ENCODE data around the gene KRT4. TPM values are rescaled to one million over a fixed set of nuclear protein-coding genes. Genes with fewer than 3 reads are reported as not detected.

Gene KRT4
- 0.14 TPM in 1 of 2 replicates, not detected in the other for total RNA-seq

DNA sequence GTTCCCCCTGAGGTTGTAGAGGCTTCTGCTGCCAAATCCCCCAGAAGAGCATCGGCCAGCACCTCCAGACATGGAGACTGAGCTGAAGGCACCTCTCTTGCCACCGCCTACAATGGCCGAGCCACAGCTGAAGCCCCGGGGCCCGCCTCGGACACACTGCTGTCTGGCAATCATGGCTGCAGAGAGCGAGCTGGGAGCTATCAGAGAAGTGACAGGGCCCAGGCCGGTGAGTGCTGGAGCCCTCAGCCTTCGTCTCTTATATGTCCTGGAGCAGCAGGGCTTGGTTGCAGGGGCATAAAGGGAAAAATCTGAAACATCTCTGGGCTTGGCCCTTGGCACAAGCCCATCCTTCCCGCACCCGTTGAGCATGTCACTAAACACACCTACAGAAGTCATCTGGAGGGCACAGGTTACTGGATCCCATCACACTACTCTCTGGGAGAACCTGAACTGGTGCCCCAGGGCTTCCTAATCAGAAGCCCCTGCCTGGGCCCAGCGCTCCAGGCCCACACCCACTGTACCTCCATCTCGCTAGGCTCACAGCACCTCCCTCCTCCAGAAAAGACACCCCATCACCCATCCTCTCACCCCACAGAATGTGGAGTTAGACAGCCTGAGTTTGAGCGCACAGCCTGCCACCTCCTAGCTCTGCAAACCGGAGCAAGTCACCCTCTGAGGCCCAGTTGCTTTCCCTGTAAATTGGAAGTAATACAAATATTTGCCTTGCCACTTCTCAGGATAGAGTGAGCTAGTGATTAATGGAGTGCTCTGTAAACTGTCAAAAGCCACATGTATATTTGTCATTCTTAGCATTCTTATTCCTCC lies at the start of gene KRT4:
Gene KRT4 (minus strand): TSS at position 232 of the 825 bp plus-strand sequence. CDS start 58 bp downstream, at position 174.

DNA sequence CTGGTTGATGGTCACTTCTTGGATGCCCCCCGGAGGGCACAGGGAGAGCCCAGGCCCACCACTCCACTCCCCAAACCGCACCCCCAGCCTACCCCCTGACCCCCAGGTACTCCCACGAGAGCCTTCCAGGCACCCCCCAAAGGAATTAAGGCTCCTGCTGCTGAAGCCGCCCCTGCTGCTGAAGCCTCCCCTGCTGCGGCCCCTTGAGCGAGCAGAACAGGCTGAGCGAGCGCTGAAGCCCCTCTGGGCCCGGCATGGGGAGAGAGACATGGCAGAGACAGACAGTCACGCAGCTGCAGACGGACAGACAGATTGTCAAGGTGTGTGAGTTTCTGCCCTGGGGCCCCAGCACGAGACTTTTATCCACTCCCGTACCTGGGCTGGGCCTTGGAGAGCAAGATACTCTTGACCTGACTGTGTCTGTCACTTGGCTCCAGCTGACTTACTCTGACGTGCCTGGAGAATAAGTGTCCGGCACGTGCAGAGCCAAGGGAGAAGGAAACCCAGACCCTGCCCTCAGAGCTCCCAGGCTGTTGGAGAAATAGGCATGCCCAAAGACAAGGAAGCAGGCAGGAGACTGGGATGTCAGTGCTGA lies 34.8 kb upstream of the KRT4 start, which contains the start of gene KRT78:
Gene KRT78 (minus strand): TSS at position 334 of the 595 bp plus-strand sequence. CDS start 64 bp downstream, at position 270.

DNA sequence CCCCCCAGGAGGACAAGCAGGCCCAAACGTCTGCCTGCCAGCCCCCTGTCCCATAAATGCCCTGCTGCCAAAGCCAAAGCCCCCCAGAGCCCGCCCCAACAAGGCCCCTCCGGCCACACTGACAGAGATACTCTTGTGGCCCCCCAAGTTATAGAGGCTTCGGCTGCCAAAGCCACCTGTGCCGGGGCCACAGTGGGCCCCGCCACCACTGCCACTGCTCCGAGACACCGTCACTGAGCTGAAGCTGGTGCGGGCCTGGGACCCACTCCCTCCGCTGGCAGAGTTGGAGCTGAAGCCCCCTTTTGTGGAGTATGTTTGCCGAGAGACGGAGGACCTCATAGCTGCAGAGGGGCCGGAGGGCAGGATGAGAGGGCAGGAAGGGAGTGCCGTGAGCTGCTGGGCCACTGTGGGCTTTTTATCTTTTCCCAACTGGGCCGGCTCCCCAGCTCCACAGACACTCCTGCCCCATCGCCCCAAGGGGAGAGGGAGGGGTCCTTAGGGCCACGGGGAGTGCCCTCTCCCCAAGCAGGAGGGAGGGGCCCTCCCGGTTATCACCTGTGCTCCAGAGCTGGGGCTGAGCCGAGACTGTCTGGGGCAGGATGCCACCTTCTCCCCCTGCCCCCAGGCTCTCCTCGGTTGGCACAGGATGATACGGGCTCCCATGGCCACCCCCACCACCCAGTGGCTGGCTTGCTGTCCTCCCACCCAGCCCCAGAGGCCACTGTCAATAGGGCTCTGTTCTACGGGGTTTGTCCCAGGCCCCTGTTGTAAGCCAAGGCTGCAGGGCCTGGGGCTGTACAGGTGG lies 20.2 kb upstream of the KRT4 start, which contains the start of gene KRT79:
Gene KRT79 (minus strand): TSS at position 390 of the 805 bp plus-strand sequence. CDS start 51 bp downstream, at position 339.

DNA sequence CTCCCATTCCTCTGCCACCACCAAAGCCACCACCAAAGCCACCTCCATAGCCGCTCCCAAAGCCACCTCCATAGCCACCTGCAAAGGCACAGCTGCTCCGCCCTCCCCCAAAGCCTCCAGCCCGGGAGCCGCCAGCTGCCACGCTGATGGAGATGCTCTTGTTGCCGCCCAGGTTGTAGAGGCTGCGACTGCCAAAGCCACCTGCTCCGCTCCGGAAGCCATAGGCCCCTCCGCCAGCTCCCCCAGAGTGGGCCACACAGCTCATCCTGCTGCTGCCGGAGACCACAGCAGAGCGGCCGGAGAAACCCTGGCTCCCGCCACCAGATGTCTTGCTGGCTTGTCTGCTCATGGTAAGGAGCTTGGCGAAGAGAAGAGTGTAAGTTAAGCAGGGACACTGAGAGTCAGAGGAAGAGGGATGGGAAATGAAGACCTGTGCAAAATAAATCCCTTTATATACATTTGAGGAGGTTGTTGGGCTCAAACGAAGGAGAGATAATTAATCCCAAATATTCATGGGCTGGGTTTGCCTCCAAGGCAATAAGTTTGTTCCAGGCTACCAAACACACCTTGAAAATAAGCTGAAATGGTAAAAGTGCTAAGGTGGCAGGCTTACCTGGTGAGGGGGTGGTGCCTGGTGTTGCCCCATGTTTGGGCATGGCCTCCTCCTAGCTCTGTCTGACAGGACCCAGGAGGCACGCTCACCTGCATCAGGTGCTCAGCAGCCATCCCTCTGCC lies 18.1 kb downstream of the KRT4 start, which contains the start of gene KRT3:
Gene KRT3 (minus strand): TSS at position 424 of the 735 bp plus-strand sequence. CDS start 75 bp downstream, at position 349.

DNA sequence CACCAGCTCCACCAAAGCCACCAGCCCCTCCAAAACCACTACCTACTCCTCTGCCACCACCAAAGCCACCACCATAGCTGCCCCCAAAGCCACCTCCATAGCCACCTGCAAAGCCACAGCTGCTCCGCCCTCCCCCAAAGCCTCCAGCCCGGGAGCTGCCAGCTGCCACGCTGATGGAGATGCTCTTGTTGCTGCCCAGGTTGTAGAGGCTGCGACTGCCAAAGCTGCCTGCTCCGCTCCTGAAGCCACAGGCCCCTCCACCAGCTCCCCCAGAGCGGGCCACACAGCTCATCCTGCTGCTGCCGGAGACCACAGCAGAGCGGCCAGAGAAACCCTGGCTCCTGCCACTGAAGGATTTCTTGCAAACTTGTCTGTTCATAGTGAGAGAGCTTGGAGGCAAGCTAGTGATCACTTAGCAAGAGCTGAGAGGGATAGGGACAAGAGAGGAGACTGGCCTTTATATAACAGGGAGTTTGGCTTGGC lies 37.0 kb downstream of the KRT4 start, which contains the start of gene KRT76:
Gene KRT76 (minus strand): TSS at position 433 of the 483 bp plus-strand sequence. CDS start 54 bp downstream, at position 379.

Other genes starting within 250 kb of the KRT4 start
- gene KRT74, start 240.3 kb downstream of the KRT4 start, total RNA-seq = not detected in 2 replicates
- gene KRT72, start 212.7 kb downstream of the KRT4 start, total RNA-seq = not detected in 2 replicates
- gene KRT73, start 195.6 kb downstream of the KRT4 start, total RNA-seq = not detected in 2 replicates
- not detected in 2 replicates for gene KRT2, start 161.9 kb downstream of the KRT4 start, total RNA-seq
- gene KRT1, start 133.7 kb downstream of the KRT4 start, total RNA-seq = not detected in 2 replicates
- gene KRT77, start 110.6 kb downstream of the KRT4 start, total RNA-seq = not detected in 2 replicates
- gene KRT76, start 36.8 kb downstream of the KRT4 start, total RNA-seq = not detected in 2 replicates
- not detected in 2 replicates for gene KRT3, start 18.0 kb downstream of the KRT4 start, total RNA-seq
- gene KRT79, start 20.2 kb upstream of the KRT4 start, total RNA-seq = not detected in 2 replicates
- gene KRT78, start 34.9 kb upstream of the KRT4 start, total RNA-seq = not detected in 2 replicates
- gene KRT8, start 91.0 kb upstream of the KRT4 start, total RNA-seq = 6.7 and 13.4 TPM in 2 replicates
- 66.7 and 246 TPM in 2 replicates for gene KRT18, start 135.0 kb upstream of the KRT4 start, total RNA-seq
- 1,845 and 2,136 TPM in 2 replicates for gene EIF4B, start 192.3 kb upstream of the KRT4 start, total RNA-seq
- gene TNS2, start 235.9 kb upstream of the KRT4 start, total RNA-seq = 23.2 and 37.3 TPM in 2 replicates

All from smooth muscle cell of bladder (primary cell).